ENCODE data around the gene CACNA1S.

- TF ChIP-seq POLR2A (IDR thresholded peaks at IDR 0.05) (no peak), CTCF (IDR thresholded peaks at IDR 0.05) (no peak)
Measured at GRCh38 chr1:200990114-200990513, 122.1 kb downstream of the CACNA1S start.

Measured in esophagus squamous epithelium (tissue), 4 donors.